Body of pancreas (tissue), 4 donors: ENCODE data around the gene BCAR1. TPM values are rescaled to one million over a fixed set of nuclear protein-coding genes. Genes with fewer than 3 reads are reported as not detected.

ENCODE experiments used
- ATAC-seq: fragments of 150-250 bp; one replicate; pipeline ENCODE4 v1.9.1; 2016
- DNase-seq, 4 donors: peaks; one replicate each; pipeline ENCODE4 v3.0.0-alpha.2; 2019
- H3K27ac ChIP-seq, 4 donors: fragments of 200-600 bp; sonication (generic); 1 replicate in 3 of 4; 2 replicates in 1 of 4; pipeline versions ENCODE4 v1.5.1 to v1.6.1; 2016 to 2019; ENCODE audit warnings: mild to moderate bottlenecking in 1 of 4, mixed read lengths in 1 of 4, moderate library complexity in 1 of 4
- H3K27me3 ChIP-seq, 2 donors: fragments of 200-600 bp; sonication (generic); one replicate each; pipeline ENCODE4 v1.6.0; 2016; ENCODE audit warnings: mild to moderate bottlenecking in 1 of 2
- H3K36me3 ChIP-seq, 2 donors: fragments of 200-600 bp; sonication (generic); replicated peaks in 1 of 2; 2 replicates each; pipeline ENCODE4 v1.5.1; 2016; ENCODE audit warnings: low read depth in 2 of 2; ENCODE audit not compliant: insufficient read depth in 1 of 2
- H3K4me1 ChIP-seq: fragments of 200-600 bp; sonication (generic); one replicate; pipeline ENCODE4 v1.6.0; 2016
- H3K4me3 ChIP-seq, 2 donors: fragments of 200-600 bp; sonication (generic); 1 replicate in 1 of 2; 2 replicates in 1 of 2; pipeline ENCODE4 v1.5.1; 2016 to 2019
- H3K9me3 ChIP-seq, 3 donors: fragments of 200-600 bp; sonication (generic); 1 replicate in 2 of 3; 2 replicates in 1 of 3; pipeline ENCODE4 v1.5.1; 2016
- CTCF ChIP-seq, 7 experiments: fragments of 450-650 bp in 4 of 7; fragments of 200-600 bp in 3 of 7; sonication (generic) in 3 of 7; IDR thresholded peaks; one replicate each; pipeline ENCODE4 v1.5.1; 2016 to 2019; ENCODE audit warnings: antibody characterized with exemption in 7 of 7
- POLR2A ChIP-seq, 3 donors: fragments of 450-650 bp; IDR thresholded peaks; one replicate each; pipeline ENCODE4 v1.6.1; 2016; ENCODE audit warnings: antibody characterized with exemption in 3 of 3, mild to moderate bottlenecking in 2 of 3
- WGBS, 2 donors: methylation state at CpG; one replicate each; pipeline ENCODE4 v1.1.5; 2017; 5-methylcytosine and 5-hydroxymethylcytosine counted together
- intact Hi-C: fragments of 100-400 bp; cut with DNase I; formaldehyde crosslinking; loops from one replicate; pipeline ENCODE4 v1.15.1; 2023
- total RNA-seq, 2 donors: library from RNA; depleted of rRNA; stranded (reverse); fragments of >200 nt; gene quantifications; one replicate each; pipeline ENCODE4 v1.1.0, GENCODE V29; 2016

The BCAR1 gene
- total RNA-seq, 2 donors from 2014 or later = 61.0 to 72.8 TPM

GRCh38 chr16:75229172-75230031 lies 22.0 kb downstream of the BCAR1 start:
- H3K27me3 ChIP-seq = no peaks in the 10 kb centered on the region
- intact Hi-C loops = no loop called here
- H3K4me1 ChIP-seq = peaks cover 60% of the 10 kb centered on the region
- no peaks in the 10 kb centered on the region for H3K9me3 ChIP-seq
- peak overlapping the region; percentile 65 to 95 (median 89) for H3K27ac ChIP-seq
- TF ChIP-seq CTCF (IDR thresholded peaks at IDR 0.05) (peak in 3 of 7 experiments; percentile 10 to 13 (median 13)), POLR2A (IDR thresholded peaks at IDR 0.05) (peak; percentile 46 to 65 (median 56))
- H3K36me3 ChIP-seq = peaks cover 2 to 13% of the 10 kb centered on the region in 2 donors
- H3K4me3 ChIP-seq = no peak overlapping the region
- ATAC-seq (peak; percentile 1), DNase-seq (peak; percentile 74 to 84 (median 82))
- 25 to 38% methylated on average over 8 to 48 of the region's 48 CpGs for WGBS, 2 donors

DNA sequence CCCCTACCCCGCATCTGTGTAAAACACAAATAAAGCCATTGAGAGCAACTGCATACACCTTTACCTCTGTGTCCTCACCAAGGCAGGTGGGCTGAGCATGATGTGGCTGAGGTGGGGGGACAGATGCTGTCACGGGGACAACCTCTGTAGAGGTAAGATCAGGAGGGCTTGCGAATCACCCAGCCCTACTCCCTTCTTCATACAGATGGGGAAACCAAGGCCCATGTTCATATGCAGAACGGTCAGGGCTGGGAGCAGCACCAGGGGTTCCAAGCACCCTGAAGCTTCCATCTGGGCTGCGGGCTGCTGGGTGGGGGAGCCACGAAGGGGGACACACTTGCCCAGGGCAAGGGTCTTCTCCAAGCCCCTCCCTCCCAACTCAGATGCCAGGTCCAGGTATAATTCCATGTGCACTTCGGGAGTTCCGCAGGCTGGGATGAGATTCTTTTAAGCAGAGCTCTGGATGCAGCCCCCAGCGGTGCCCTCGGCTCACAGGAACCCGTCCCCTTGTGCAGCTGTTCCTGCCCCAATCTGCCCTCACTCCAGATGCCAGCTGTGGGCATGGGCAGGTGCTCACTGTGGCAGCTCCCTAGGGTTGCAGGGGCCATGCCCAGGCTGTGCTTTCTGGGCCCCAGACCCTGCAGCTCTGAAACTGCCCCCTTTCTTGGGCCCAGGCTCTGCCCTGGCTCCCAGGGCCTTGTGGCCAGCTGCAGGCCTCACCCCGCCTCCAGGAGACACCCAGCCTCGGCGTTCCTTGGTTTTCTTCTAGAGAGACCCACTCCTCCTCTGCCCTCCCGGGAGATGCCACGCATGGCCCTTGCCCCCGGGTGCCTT lies 23.1 kb downstream of the BCAR1 start:
- DNase-seq (peak; percentile 76 to 80 (median 78)), ATAC-seq (peak; percentile 2)
- no peak overlapping the region for H3K4me3 ChIP-seq
- intact Hi-C loops = no loop called here
- no peaks in the 10 kb centered on the region for H3K9me3 ChIP-seq
- no peaks in the 10 kb centered on the region for H3K27me3 ChIP-seq
- H3K36me3 ChIP-seq = peaks cover 2 to 13% of the 10 kb centered on the region in 2 donors
- WGBS, 2 donors = 38 to 47% methylated on average over 6 to 17 of the region's 17 CpGs
- TF ChIP-seq CTCF (IDR thresholded peaks at IDR 0.05) = peak in 1 of 7 experiments; percentile 4
- TF ChIP-seq POLR2A (IDR thresholded peaks at IDR 0.05) = peak; percentile 15 to 67 (median 67)
- H3K4me1 ChIP-seq = peaks cover 52% of the 10 kb centered on the region
- peak overlapping the region; percentile 65 to 95 (median 89) for H3K27ac ChIP-seq

DNA sequence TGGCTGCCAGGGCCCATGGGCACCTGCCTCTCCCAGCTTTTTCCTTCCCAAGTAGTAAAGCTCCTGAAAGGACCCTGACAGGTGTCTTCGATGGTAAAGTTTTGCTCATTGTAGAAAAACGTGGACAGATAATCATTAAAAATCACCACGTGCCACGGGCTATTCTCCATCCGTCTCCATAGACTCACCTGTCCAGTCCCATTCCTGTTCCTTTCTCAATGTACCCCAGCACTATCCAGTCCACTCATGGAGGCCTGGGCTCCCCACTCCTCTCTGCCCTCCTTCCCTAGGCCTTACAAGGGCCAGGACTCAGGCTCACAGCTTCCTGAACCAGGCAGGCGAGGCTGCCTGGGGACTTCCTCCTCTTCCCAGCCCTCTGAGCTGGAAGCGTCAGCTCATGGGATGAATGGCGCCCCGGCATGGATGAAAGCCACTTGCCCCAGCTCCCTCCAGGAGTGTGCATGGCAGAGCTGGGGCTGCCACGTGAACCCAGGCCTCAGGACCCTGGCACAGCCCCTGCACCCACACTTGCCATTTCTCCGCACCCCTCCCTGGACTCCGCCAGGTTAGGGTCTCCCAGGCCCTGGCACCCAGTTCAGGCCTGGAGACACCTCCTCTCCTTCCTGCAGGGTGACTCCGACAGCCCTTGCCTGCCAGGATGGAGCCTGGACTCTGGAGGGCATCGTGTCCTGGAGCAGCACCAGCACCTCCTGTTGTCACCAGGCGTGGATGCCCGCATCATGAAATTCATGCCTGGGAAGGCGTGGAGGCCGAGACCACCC lies 23.9 kb downstream of the BCAR1 start:
- H3K9me3 ChIP-seq = no peaks in the 10 kb centered on the region
- H3K4me3 ChIP-seq = no peak overlapping the region
- TF ChIP-seq CTCF (IDR thresholded peaks at IDR 0.05) (no peak), POLR2A (IDR thresholded peaks at IDR 0.05) (peak; percentile 55 to 74 (median 67))
- ATAC-seq (peak; percentile 2), DNase-seq (peak; percentile 76 to 79 (median 77))
- WGBS, 2 donors = 35 to 49% methylated on average over 10 to 18 of the region's 18 CpGs
- peaks cover 50% of the 10 kb centered on the region for H3K4me1 ChIP-seq
- intact Hi-C loops = no loop called here
- no peaks in the 10 kb centered on the region for H3K27me3 ChIP-seq
- peak overlapping the region; percentile 68 to 95 (median 89) for H3K27ac ChIP-seq
- peaks cover 2 to 13% of the 10 kb centered on the region in 2 donors for H3K36me3 ChIP-seq

- peaks cover 2 to 13% of the 10 kb centered on the region in 2 donors for H3K36me3 ChIP-seq
- WGBS, 2 donors = 24 to 33% methylated on average over 7 to 22 of the region's 22 CpGs
- H3K4me3 ChIP-seq = no peak overlapping the region
- intact Hi-C loops = no loop called here
- no peaks in the 10 kb centered on the region for H3K27me3 ChIP-seq
- DNase-seq (peak; percentile 80 to 82 (median 81)), ATAC-seq (peak; percentile 4)
- H3K9me3 ChIP-seq = no peaks in the 10 kb centered on the region
- TF ChIP-seq POLR2A (IDR thresholded peaks at IDR 0.05) (peak; percentile 56 to 72 (median 59)), CTCF (IDR thresholded peaks at IDR 0.05) (peak in 2 of 7 experiments; percentile 22 to 24)
- peaks cover 58% of the 10 kb centered on the region for H3K4me1 ChIP-seq
- H3K27ac ChIP-seq = peak overlapping the region; percentile 68 to 95 (median 89)
These were observed 24.7 kb downstream of the BCAR1 start for GRCh38 chr16:75226550-75227360.
